Stimulated activated CD4-positive, alpha-beta T cell treated with anti-CD3 and anti-CD28 coated beads, Interleukin-1b, Interleukin-23, amount 100 ng/mL, for 4 hours (primary cell): ENCODE results near the gene SMAD4.

Source experiments
- DNase-seq, 2 donors: peaks; one replicate each; pipeline ENCODE4 v3.0.0-alpha.2; 2020; ENCODE audit warnings: low read depth in 2 of 2

SMAD4 gene

GRCh38 chr18:51021226-51021965, 8.6 kb upstream of the SMAD4 start:
- DNase-seq = no peak

GRCh38 chr18:51025512-51025911, 4.5 kb upstream of the SMAD4 start:
- no peak for DNase-seq

GRCh38 chr18:51028201-51028805, 1.7 kb upstream of the SMAD4 start:
- no peak for DNase-seq

GRCh38 chr18:51029378-51029693, 677 bp upstream of the SMAD4 start:
- no peak for DNase-seq

- peak; percentile 49 to 61 for DNase-seq
These were observed 685 bp downstream of the SMAD4 start for GRCh38 chr18:51030537-51031258.

- no peak for DNase-seq
These were observed 2.2 kb downstream of the SMAD4 start for GRCh38 chr18:51032193-51032592.

- DNase-seq = no peak
These were observed 7.2 kb downstream of the SMAD4 start for GRCh38 chr18:51037230-51037629.

- no peak for DNase-seq
These were observed 8.1 kb downstream of the SMAD4 start for GRCh38 chr18:51038110-51038509.

- no peak for DNase-seq
These were observed 9.4 kb downstream of the SMAD4 start for GRCh38 chr18:51039138-51040112.

- no peak for DNase-seq
These were observed 11.8 kb downstream of the SMAD4 start for GRCh38 chr18:51041677-51042352.

GRCh38 chr18:51044928-51045585, 15.0 kb downstream of the SMAD4 start:
- DNase-seq = no peak

GRCh38 chr18:51048190-51048589, 18.2 kb downstream of the SMAD4 start:
- no peak for DNase-seq

- DNase-seq = no peak
These were observed 19.1 kb downstream of the SMAD4 start for GRCh38 chr18:51049137-51049536.

GRCh38 chr18:51051105-51051712, 21.2 kb downstream of the SMAD4 start:
- DNase-seq = peak in 1 of 2 donors; percentile 15

GRCh38 chr18:51053814-51054213, 23.8 kb downstream of the SMAD4 start:
- no peak for DNase-seq

GRCh38 chr18:51054764-51055163, 24.8 kb downstream of the SMAD4 start:
- no peak for DNase-seq

GRCh38 chr18:51059969-51060368, 30.0 kb downstream of the SMAD4 start:
- no peak for DNase-seq

- DNase-seq = no peak
These were observed 34.2 kb downstream of the SMAD4 start for GRCh38 chr18:51064256-51064655.

GRCh38 chr18:51066273-51066672, 36.3 kb downstream of the SMAD4 start:
- no peak for DNase-seq

- DNase-seq = no peak
These were observed 38.1 kb downstream of the SMAD4 start for GRCh38 chr18:51068105-51068504.
